Suprapubic skin (tissue), 4 donors: Measurements from ENCODE around the gene ADGRF1.

ENCODE experiments used
- EP300 ChIP-seq: sonication (generic); formaldehyde crosslinking; IDR thresholded peaks from one replicate; pipeline ENCODE4 v1.6.1; 2017; ENCODE audit warnings: antibody characterized with exemption
- POLR2A ChIP-seq, 2 donors: fragments of 450-650 bp; IDR thresholded peaks; one replicate each; pipeline ENCODE4 v1.6.1; 2017; ENCODE audit warnings: antibody characterized with exemption in 2 of 2, mild to moderate bottlenecking in 2 of 2, moderate library complexity in 2 of 2
- POLR2AphosphoS5 ChIP-seq, 3 donors: sonication (generic); formaldehyde crosslinking; IDR thresholded peaks; one replicate each; pipeline ENCODE4 v1.6.1; 2017; ENCODE audit warnings: antibody characterized with exemption in 3 of 3
- TF ChIP-seq, protein P1 (sequence below), 2 donors: fragments of 200-600 bp in 1 of 2; fragments of 450-650 bp in 1 of 2; sonication (generic) in 1 of 2; IDR thresholded peaks; one replicate each; pipeline ENCODE4 v1.5.1; 2016 to 2019; ENCODE audit warnings: antibody characterized with exemption in 2 of 2, mild to moderate bottlenecking in 1 of 2, moderate library complexity in 1 of 2

- TF ChIP-seq, protein P1, sequence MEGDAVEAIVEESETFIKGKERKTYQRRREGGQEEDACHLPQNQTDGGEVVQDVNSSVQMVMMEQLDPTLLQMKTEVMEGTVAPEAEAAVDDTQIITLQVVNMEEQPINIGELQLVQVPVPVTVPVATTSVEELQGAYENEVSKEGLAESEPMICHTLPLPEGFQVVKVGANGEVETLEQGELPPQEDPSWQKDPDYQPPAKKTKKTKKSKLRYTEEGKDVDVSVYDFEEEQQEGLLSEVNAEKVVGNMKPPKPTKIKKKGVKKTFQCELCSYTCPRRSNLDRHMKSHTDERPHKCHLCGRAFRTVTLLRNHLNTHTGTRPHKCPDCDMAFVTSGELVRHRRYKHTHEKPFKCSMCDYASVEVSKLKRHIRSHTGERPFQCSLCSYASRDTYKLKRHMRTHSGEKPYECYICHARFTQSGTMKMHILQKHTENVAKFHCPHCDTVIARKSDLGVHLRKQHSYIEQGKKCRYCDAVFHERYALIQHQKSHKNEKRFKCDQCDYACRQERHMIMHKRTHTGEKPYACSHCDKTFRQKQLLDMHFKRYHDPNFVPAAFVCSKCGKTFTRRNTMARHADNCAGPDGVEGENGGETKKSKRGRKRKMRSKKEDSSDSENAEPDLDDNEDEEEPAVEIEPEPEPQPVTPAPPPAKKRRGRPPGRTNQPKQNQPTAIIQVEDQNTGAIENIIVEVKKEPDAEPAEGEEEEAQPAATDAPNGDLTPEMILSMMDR (IDR thresholded peaks at IDR 0.05): no peak
- no peak for TF ChIP-seq EP300
- no peak for TF ChIP-seq POLR2AphosphoS5 (IDR thresholded peaks at IDR 0.05)
- no peak for TF ChIP-seq POLR2A (IDR thresholded peaks at IDR 0.05)
Measured at GRCh38 chr6:47014401-47014800, 27.7 kb downstream of the ADGRF1 start.
